ENCODE results near the gene ATR. TPM values are rescaled to one million over a fixed set of nuclear protein-coding genes. Genes with fewer than 3 reads are reported as not detected.
A peak's percentile ranks its signal among the peaks of the same experiment; 100 is the strongest.

Gene ATR
- total and polyA plus RNA-seq, 9 of the 15 experiments (the other 6 are each of a cell fraction or from before 2014, with no cell fraction given) = 18.0 to 37.8 (median 23.2) TPM

- TF ChIP-seq ZFP91 (CRISPR knock-in tag; IDR thresholded peaks at IDR 0.05) (no peak), PRDM10 (IDR thresholded peaks at IDR 0.05; ENCODE audit: partially characterized antibody) (peak; percentile 14), POLR2B (IDR thresholded peaks at IDR 0.05; ENCODE audit: low read depth, partially characterized antibody) (peak; percentile 62), RUNX1 (IDR thresholded peaks at IDR 0.05; ENCODE audit: low read depth) (no peak), ILF3 (IDR thresholded peaks at IDR 0.05; ENCODE audit: borderline replicate concordance) (no peak), SMAD1 (IDR thresholded peaks at IDR 0.05; ENCODE audit: low read depth, low read length, partially characterized antibody) (peak; percentile 78), ZNF592 (IDR thresholded peaks at IDR 0.05) (0 out of 2 replicates have a peak, but pooled peaks have one; percentile 29), LEF1 (IDR thresholded peaks at IDR 0.05) (peak; percentile 27; the same call in 1 of the 2 replicates), NR3C1 (CRISPR knock-in tag; IDR thresholded peaks at IDR 0.05) (peak; percentile 60; the same call in 1 of the 2 replicates), STAT5B (CRISPR knock-in tag; IDR thresholded peaks at IDR 0.05) (no peak), HDGF (IDR thresholded peaks at IDR 0.05) (no peak), ZNF253 (CRISPR knock-in tag; conservative IDR thresholded peaks at IDR 0.05) (no peak), HINFP (tag; conservative IDR thresholded peaks at IDR 0.05; ENCODE audit: low read depth) (no peak), ZBTB43 (CRISPR knock-in tag; IDR thresholded peaks at IDR 0.05) (peak; percentile 74; the same call in 1 of the 2 replicates)
Observed at GRCh38 chr3:142578329-142579223, at the start of gene ATR (continued).
